ENCODE data around the gene TMEM9.

- TF ChIP-seq EZH2 (IDR thresholded peaks at IDR 0.05; ENCODE audit: borderline replicate concordance, low read depth, low read length, poor library complexity, severe bottlenecking): no peak
- TF ChIP-seq, protein P1, sequence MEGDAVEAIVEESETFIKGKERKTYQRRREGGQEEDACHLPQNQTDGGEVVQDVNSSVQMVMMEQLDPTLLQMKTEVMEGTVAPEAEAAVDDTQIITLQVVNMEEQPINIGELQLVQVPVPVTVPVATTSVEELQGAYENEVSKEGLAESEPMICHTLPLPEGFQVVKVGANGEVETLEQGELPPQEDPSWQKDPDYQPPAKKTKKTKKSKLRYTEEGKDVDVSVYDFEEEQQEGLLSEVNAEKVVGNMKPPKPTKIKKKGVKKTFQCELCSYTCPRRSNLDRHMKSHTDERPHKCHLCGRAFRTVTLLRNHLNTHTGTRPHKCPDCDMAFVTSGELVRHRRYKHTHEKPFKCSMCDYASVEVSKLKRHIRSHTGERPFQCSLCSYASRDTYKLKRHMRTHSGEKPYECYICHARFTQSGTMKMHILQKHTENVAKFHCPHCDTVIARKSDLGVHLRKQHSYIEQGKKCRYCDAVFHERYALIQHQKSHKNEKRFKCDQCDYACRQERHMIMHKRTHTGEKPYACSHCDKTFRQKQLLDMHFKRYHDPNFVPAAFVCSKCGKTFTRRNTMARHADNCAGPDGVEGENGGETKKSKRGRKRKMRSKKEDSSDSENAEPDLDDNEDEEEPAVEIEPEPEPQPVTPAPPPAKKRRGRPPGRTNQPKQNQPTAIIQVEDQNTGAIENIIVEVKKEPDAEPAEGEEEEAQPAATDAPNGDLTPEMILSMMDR (conservative IDR thresholded peaks at IDR 0.05; ENCODE audit: low read depth, low read length): no peak
These were observed 61.5 kb downstream of the TMEM9 start for GRCh38 chr1:201092738-201093137.

Data from A673 (cell line).